ENCODE results near the gene SLC38A10.
A peak's percentile ranks its signal among the peaks of the same experiment; 100 is the strongest.

SLC38A10 gene

DNA sequence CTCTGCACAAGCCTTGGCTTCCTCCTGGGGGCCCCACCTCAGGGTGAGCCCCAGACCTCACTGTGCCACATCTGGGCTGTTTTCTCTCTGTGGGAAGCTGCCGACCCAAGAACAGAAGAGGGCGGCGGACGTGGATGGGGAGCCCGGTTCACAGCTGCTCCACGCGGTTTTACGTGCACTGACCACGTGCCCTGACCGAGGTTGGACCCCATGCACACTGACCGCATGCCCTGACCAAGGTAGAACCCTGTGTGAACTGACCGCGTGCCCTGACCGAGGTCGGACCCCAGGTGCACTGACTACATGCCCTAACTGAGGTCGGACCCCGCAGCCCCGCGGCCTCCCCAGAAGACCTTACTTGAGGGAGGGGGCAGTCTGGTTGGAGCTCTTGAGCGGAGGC is 92.0 kb downstream of the SLC38A10 start:
- no peak for DNase-seq (ENCODE audit: low spot score)

DNA sequence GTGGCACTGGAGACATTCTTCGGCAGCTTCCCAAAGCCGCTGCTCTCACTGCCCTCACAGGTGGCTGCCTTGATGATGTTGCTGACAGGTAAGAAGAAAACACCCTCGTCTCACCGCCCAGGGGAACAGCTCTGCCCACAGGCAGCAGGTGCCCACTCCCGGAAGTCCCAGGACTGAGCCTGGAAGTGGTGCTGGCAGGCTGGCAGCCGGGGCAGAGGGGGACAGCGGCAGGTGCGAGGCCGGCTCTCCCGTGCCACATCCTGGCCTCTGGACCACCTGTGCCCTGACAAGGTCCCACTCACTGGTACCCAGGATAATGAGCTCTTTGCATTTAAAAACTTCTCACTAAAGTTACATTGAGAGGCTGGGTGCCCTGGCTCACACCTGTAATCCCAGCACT is 92.8 kb downstream of the SLC38A10 start:
- DNase-seq (ENCODE audit: low spot score), result no peak

DNA sequence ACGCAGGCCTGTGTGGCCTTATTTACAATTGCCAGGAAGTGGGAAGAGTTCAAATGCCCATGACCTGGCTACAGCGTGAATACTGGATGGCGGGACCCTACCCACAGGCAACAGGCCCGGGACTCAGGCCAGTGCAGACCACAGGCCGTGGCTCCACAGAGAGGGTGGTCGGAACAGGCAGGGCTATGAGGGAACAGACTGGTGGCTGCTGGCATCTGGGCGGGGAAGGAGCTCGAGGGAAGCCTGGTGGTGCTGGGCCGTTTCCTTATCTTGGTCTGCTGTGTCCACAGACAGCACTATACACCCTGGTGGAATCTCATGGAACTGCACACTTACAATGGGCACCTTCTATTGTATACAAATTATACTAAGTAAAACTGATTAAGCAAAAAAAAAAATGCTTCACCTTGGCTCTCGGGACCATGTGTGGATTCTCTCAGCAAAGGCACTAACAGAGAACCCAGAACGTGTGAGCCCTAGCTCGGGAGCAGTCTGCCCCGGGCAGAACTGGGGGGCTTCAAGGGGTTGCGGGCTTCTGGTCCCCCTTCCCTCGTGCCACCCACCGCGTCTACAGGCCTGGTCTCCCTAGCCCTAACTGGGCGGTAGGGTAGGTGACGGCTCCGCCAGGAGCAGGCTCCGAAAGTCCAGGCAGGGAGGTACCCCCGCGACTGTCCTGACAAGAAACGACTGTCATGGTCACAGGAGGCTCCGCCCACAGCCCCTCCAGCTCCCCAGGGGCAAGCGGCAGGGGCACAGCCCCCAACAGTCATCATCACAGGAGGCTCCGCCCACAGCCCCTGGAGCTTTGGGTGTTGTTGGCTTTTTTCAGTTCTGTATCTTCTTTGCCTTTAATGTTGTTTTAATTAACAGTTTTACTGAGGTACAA is 94.2 kb downstream of the SLC38A10 start:
- DNase-seq (ENCODE audit: low spot score), result peak; percentile 87

DNA sequence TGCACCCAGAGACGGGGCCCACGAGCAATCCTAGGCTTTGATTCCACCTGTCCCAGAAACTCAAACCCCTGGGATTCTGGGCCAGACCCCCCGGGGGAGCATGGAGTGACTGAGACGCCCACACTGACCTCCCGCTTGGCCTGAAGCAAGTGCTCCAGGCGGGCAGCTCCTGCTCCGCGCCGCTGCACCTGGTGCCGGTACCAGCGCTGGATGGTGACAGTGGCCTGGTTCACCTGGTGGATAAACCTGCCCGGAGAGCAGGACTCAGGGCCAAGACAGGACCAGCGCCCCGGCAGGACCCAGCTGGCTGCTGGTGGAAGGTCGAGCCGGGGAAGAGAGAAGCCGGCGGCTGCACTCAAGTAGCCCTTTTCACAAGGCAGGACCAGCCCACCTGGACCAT is 94.9 kb downstream of the SLC38A10 start:
- DNase-seq (ENCODE audit: low spot score), result no peak

DNA sequence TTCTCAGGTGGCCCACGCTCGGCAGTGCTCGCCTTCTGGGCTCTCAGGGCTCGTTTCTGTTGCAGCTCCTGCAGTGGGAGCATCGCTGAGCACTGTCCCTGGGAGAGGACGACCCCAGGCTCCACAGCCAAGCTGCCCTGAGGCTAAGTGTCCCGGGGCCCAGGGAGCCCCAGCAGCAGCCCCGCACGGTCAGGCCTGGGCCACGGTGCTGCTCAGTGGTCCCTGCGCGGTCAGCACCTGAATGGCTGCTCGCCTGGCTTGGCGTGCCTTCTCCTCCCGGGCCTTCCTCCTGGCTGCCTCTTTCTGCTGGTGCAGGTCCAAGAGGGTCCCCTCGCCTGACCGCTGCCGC is 95.7 kb downstream of the SLC38A10 start:
- DNase-seq (ENCODE audit: low spot score), result no peak

DNA sequence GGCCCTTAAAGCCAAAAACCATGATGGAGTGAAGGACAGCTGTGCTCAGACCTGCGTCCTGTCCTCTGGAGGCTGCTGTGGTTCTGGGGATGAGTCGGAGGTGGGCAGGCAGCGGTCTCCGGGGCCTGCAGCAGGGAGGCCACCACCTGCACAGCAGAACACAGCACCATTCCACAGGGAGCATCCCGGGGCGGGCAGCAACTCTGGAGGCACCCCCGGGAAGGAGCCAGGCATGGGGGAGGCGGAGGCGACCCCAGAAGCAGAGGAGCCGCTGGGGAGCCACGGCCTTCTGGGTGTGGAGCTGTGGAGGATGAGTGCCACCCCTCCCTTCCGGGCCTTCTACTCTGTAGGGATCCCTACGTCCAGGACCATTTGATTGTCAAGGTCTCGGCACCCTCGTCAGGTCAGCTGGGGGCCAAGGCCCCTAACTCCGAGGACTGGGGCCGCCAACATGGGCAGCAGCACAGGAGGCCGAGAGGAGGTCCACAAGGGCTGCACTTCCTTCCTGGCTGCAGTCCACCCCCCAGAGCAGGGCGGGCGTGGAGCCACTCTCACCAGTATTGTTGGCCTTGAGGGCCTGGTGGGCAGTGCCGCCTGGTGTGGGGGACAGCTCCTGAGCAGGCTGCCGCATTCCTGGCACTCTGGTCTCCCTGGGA is 96.2 kb downstream of the SLC38A10 start:
- no peak for DNase-seq (ENCODE audit: low spot score)

DNA sequence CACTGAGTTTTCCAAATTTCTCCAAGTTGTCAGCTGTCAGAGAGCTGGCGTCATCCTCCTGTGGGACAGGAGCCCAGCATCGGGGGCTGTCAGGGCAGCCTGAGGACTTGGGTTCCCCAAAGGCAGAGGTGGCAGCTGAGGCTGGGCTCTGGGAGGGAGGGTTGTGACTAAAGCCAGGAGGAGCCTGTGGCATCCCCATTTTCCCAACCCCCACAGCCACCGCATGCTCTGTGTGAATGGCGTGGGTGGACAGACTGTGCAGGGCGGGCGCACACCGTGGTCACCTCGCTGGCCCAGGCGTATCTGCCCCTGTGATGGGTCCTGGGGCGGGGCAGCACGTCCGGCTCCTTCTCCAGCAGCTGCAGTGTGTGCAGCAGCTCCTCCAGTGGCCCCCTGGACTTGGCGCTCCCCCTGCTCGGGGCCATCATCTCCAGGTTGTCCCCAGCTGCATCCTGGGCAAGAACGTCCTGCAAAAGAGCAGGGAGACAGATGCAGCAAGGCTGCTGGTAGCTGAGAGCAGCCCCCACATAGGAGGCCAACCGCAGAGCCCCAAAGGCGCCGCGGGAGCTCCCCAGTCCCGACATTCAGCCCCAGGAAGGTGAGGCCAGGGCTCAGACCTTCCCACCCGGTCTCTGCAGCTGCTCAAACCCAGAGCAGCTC is 97.1 kb downstream of the SLC38A10 start:
- no peak for DNase-seq (ENCODE audit: low spot score)

DNA sequence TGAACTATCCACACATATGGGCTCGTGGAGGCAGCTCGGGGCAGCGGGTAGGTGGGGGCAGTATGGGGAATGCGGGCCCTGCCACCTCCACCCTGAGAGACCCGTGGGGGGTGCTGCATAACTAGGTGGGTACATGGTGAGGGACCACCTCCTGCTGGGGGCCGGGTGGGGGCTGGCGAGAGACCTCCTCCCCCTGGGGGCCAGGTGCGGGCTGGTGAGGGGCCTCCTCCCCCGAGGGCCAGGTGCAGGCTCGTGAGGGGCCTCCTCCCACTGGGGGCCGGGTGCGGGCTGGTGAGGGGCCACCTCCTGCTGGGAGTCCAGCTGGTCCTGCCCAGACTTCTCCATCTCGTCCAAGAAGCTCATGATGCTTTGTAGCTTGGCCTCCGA is 97.7 kb downstream of the SLC38A10 start:
- DNase-seq (ENCODE audit: low spot score), result no peak

DNA sequence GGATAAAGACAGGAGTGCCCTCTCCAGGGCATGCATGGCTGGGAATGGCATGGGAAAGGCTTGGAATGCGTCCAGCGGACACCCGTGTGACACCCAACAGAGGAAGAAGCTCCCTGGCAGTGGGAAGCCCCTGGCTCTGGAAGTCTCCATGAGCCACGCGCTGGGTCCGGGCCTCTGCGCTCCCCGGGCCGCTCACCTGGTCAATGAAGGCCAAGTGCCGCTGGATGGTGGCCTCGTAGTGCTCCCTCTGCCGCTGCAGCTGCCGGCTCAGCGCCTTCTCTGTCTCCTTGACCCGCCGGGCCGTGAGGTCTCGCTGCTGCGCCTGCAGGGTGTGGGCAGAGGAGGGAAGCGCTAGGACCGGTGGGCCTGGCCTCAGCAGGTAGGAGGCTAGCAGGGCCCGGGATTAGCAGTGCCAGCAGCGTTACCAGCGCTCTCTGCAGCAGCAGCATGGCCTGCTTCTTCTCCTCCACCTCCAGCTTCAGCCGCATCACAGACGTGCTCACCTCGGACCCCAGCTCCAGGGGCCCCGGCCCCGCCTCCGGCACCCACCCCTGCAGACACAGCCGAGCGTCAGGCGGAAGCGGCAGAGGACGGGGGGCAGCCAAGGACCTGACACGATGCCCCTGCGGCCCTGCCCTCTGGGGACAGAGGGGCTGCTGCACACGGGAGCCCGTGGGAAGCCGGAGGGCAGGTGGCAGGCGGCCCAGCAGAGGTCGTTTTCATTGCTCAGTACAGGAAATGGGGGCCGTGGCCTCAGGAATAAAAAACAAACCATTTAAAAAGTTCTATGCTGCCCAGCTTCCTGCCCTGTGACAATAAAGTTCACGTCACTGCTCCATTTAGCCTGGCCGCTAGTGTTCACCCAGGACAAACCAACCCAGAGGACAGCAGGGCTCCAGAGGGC is 98.3 kb downstream of the SLC38A10 start:
- no peak for DNase-seq (ENCODE audit: low spot score)

DNA sequence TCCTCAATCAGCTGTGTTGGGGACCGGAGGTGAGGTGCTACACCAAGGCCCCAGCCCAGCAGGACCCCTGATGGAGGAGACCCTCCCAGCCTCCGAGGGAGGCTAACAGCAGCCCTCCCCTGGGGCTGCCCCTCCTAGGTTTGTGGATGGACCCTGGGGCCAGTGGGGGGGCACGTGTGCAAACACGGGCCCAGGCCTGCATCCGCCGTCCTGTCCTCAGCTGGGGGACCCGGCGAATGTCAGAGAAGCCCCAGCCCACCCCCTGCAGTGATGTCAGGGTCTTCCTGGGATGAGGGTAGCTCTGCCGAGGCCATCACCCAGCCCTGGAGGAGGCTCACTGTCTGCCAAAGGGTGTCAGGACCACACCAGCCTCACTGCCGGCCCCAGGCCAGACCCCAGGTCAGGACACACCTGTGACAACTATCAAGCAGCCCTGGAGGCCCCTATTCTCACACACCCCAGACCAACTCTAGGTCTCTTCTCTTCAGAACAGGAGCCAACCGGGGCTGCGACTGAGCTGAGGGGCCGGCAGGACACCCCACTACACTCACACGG is 99.1 kb downstream of the SLC38A10 start:
- DNase-seq (ENCODE audit: low spot score), result no peak

Measured in hepatic stellate cell (primary cell).